GM19025 (cell line): Measurements from ENCODE around the gene DUXA.
A peak's percentile ranks its signal among the peaks of the same experiment; 100 is the strongest.
"Not testable (repeated sequence)": the region's sequence is repeated elsewhere in the genome, so short reads cannot be mapped to it uniquely, and the experiment has no call there.

Experiments
- ATAC-seq: cut with Tn5 transposase; IDR thresholded peaks from one replicate; pipeline ENCODE4 v1.9.1; 2021; ENCODE audit warnings: mild to moderate bottlenecking, low read depth, moderate library complexity; ENCODE audit not compliant: unreplicated experiment

DUXA gene

GRCh38 chr19:57167385-57167784, at the start of gene DUXA:
DUXA (minus strand) TSS chr19:57167485; CDS start chr19:57167443, 42 bp downstream.
- ATAC-seq: no peak

GRCh38 chr19:57212109-57212508, 44.8 kb upstream of the DUXA start:
- ATAC-seq: no peak

GRCh38 chr19:57210381-57210780, 43.1 kb upstream of the DUXA start:
- no peak for ATAC-seq

- no peak for ATAC-seq
Measured at GRCh38 chr19:57202160-57202559, 34.9 kb upstream of the DUXA start.

GRCh38 chr19:57197874-57198273, 30.6 kb upstream of the DUXA start:
- not testable (repeated sequence) for ATAC-seq

- no peak for ATAC-seq
Measured at GRCh38 chr19:57192993-57193392, 25.7 kb upstream of the DUXA start.

- ATAC-seq: no peak
Measured at GRCh38 chr19:57192077-57192420, 24.8 kb upstream of the DUXA start.

- ATAC-seq: peak; percentile 98
Measured at GRCh38 chr19:57191141-57192076, 24.1 kb upstream of the DUXA start, which contains the start of gene ZNF264. ZNF264 (plus strand) TSS chr19:57191500; CDS start chr19:57191914, 414 bp downstream.

GRCh38 chr19:57190301-57190700, 23.0 kb upstream of the DUXA start:
- ATAC-seq: no peak

GRCh38 chr19:57171551-57172081, 4.3 kb upstream of the DUXA start:
- no peak for ATAC-seq

- ATAC-seq: no peak
Measured at GRCh38 chr19:57165846-57166245, 1.4 kb downstream of the DUXA start.

- no peak for ATAC-seq
Measured at GRCh38 chr19:57161985-57162539, 5.2 kb downstream of the DUXA start.

GRCh38 chr19:57152921-57153320, 14.4 kb downstream of the DUXA start:
- no peak for ATAC-seq

- no peak for ATAC-seq
Measured at GRCh38 chr19:57141699-57142098, 25.6 kb downstream of the DUXA start.

GRCh38 chr19:57135797-57136196, 31.5 kb downstream of the DUXA start:
- no peak for ATAC-seq

- not testable (repeated sequence) for ATAC-seq
Measured at GRCh38 chr19:57127403-57127802, 39.9 kb downstream of the DUXA start.

- no peak for ATAC-seq
Measured at GRCh38 chr19:57123882-57124281, 43.4 kb downstream of the DUXA start.

GRCh38 chr19:57118848-57119247, 48.4 kb downstream of the DUXA start:
- ATAC-seq: no peak

GRCh38 chr19:57113501-57113900, 53.8 kb downstream of the DUXA start:
- ATAC-seq: not testable (repeated sequence)

GRCh38 chr19:57111329-57111644, 56.0 kb downstream of the DUXA start:
- ATAC-seq: no peak

- no peak for ATAC-seq
Measured at GRCh38 chr19:57110592-57111328, 56.5 kb downstream of the DUXA start.
